ENCODE measurements around the gene MSH5. TPM values are rescaled to one million over a fixed set of nuclear protein-coding genes. Genes with fewer than 3 reads are reported as not detected.

Gene MSH5
- total and polyA plus RNA-seq, 9 of the 15 experiments (the other 6 are each of a cell fraction or from before 2014, with no cell fraction given): 12.5 to 104 (median 46.6) TPM

DNA sequence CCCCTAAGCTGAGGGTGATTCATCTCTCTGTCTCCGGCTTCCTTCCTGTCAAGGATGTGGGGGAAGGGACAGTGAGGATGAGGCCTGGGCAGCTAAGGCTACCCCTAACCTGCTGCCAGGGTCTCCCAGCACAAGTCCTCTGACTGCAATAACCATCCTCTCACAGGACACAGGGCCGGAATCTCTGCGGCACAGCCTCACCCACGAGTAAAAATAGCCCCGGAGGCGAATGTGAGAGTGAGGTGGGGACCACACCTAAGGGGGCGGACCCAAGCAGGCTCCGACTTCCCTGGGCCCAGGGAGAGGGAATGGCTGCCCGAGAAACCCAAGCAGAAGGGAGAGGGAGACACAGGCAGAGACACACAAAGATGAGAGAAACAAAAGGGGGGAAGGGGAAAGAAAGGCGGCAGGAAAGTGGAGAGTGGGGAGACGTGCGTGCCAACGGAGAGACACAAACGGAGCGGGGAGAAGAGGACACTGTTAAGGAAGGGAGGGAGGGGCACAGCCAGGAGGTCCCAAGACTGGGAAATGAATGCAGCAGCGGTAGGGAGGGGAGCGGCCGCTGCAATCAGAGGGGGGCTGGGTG, 4.9 kb upstream of the MSH5 start (continued):
- TF ChIP-seq LCOR (CRISPR knock-in tag; IDR thresholded peaks at IDR 0.05): no peak
- TF ChIP-seq PPARD (CRISPR knock-in tag; IDR thresholded peaks at IDR 0.05): no peak
- TF ChIP-seq, protein P1, sequence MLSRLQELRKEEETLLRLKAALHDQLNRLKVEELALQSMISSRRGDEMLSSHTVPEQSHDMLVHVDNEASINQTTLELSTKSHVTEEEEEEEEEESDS (CRISPR knock-in tag; IDR thresholded peaks at IDR 0.05): no peak
- TF ChIP-seq GATAD2A (IDR thresholded peaks at IDR 0.05): no peak
- no peak for TF ChIP-seq HSF4 (CRISPR knock-in tag; IDR thresholded peaks at IDR 0.05; ENCODE audit: borderline replicate concordance)
- no peak for TF ChIP-seq ZNF124 (CRISPR knock-in tag; IDR thresholded peaks at IDR 0.05)
- TF ChIP-seq, protein P2, sequence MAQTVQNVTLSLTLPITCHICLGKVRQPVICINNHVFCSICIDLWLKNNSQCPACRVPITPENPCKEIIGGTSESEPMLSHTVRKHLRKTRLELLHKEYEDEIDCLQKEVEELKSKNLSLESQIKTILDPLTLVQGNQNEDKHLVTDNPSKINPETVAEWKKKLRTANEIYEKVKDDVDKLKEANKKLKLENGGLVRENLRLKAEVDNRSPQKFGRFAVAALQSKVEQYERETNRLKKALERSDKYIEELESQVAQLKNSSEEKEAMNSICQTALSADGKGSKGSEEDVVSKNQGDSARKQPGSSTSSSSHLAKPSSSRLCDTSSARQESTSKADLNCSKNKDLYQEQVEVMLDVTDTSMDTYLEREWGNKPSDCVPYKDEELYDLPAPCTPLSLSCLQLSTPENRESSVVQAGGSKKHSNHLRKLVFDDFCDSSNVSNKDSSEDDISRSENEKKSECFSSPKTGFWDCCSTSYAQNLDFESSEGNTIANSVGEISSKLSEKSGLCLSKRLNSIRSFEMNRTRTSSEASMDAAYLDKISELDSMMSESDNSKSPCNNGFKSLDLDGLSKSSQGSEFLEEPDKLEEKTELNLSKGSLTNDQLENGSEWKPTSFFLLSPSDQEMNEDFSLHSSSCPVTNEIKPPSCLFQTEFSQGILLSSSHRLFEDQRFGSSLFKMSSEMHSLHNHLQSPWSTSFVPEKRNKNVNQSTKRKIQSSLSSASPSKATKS (CRISPR knock-in tag; IDR thresholded peaks at IDR 0.05): no peak
- TF ChIP-seq SMARCC2 (IDR thresholded peaks at IDR 0.05; ENCODE audit: low read depth): peak; percentile 86
- TF ChIP-seq, protein P3, sequence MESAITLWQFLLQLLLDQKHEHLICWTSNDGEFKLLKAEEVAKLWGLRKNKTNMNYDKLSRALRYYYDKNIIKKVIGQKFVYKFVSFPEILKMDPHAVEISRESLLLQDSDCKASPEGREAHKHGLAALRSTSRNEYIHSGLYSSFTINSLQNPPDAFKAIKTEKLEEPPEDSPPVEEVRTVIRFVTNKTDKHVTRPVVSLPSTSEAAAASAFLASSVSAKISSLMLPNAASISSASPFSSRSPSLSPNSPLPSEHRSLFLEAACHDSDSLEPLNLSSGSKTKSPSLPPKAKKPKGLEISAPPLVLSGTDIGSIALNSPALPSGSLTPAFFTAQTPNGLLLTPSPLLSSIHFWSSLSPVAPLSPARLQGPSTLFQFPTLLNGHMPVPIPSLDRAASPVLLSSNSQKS (CRISPR knock-in tag; IDR thresholded peaks at IDR 0.05): no peak
- TF ChIP-seq SLC30A9 (CRISPR knock-in tag; IDR thresholded peaks at IDR 0.05): no peak
- TF ChIP-seq GABPB2 (CRISPR knock-in tag; conservative IDR thresholded peaks at IDR 0.05): no peak
- peak; percentile 67; the same call in 1 of the 2 replicates for TF ChIP-seq NR1H2 (CRISPR knock-in tag; IDR thresholded peaks at IDR 0.05)
- TF ChIP-seq, protein P4, sequence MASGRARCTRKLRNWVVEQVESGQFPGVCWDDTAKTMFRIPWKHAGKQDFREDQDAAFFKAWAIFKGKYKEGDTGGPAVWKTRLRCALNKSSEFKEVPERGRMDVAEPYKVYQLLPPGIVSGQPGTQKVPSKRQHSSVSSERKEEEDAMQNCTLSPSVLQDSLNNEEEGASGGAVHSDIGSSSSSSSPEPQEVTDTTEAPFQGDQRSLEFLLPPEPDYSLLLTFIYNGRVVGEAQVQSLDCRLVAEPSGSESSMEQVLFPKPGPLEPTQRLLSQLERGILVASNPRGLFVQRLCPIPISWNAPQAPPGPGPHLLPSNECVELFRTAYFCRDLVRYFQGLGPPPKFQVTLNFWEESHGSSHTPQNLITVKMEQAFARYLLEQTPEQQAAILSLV (tag; IDR thresholded peaks at IDR 0.05): no peak; the same call in 1 of the 2 replicates
- TF ChIP-seq ATF1 (CRISPR knock-in tag; IDR thresholded peaks at IDR 0.05): no peak
- peak; percentile 82; the same call in 1 of the 2 replicates for TF ChIP-seq ATF1 (tag; IDR thresholded peaks at IDR 0.05)
- TF ChIP-seq, protein P5, sequence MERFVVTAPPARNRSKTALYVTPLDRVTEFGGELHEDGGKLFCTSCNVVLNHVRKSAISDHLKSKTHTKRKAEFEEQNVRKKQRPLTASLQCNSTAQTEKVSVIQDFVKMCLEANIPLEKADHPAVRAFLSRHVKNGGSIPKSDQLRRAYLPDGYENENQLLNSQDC (CRISPR knock-in tag; IDR thresholded peaks at IDR 0.05): 0 out of 2 replicates have a peak, but pooled peaks have one; percentile 54
- TF ChIP-seq MAFF (IDR thresholded peaks at IDR 0.05; ENCODE audit: low read length): no peak
- no peak; a peak in 2 of 4 replicates for TF ChIP-seq SRF (CRISPR knock-in tag; IDR thresholded peaks at IDR 0.05)
- no peak for TF ChIP-seq NCOA4 (IDR thresholded peaks at IDR 0.05; ENCODE audit: partially characterized antibody)
- no peak for TF ChIP-seq DPF2 (IDR thresholded peaks at IDR 0.05)
- TF ChIP-seq JUN (IDR thresholded peaks at IDR 0.05; ENCODE audit: borderline replicate concordance, low read depth, low read length): peak; percentile 100; the same call in 1 of the 2 replicates
- peak; percentile 98 for TF ChIP-seq JUN (CRISPR knock-in tag; IDR thresholded peaks at IDR 0.05; ENCODE audit: borderline replicate concordance)
- no peak for TF ChIP-seq GABPA (tag; conservative IDR thresholded peaks at IDR 0.05; ENCODE audit: low read depth)
- no peak for TF ChIP-seq CXXC5 (CRISPR knock-in tag; IDR thresholded peaks at IDR 0.05)
- TF ChIP-seq, protein P6, sequence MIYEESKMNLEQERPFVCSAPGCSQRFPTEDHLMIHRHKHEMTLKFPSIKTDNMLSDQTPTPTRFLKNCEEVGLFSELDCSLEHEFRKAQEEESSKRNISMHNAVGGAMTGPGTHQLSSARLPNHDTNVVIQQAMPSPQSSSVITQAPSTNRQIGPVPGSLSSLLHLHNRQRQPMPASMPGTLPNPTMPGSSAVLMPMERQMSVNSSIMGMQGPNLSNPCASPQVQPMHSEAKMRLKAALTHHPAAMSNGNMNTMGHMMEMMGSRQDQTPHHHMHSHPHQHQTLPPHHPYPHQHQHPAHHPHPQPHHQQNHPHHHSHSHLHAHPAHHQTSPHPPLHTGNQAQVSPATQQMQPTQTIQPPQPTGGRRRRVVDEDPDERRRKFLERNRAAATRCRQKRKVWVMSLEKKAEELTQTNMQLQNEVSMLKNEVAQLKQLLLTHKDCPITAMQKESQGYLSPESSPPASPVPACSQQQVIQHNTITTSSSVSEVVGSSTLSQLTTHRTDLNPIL (CRISPR knock-in tag; IDR thresholded peaks at IDR 0.05): no peak
